HepG2 (cell line): ENCODE data around the gene LIMA1. TPM values are rescaled to one million over a fixed set of nuclear protein-coding genes. Genes with fewer than 3 reads are reported as not detected.

Source experiments
- ATAC-seq: fragments of 200-7000 bp; cut with Tn5 transposase; 3 replicates; pipeline ENCODE4 v1.9.1; 2020; ENCODE audit warnings: mild to moderate bottlenecking, moderate library complexity
- BruUV-seq: library from RNA; stranded (reverse); fragments of 400-500 nt; replicated peaks from 2 replicates; lab custom pipeline; 2021; lab: Mats Ljungman, UMichigan
- CTCF ChIA-PET: fragments of 300-600 bp; formaldehyde crosslinking; extraction: SDS; loops from one replicate; lab custom pipeline; 2021; ENCODE audit warnings: low total read pairs, inconsistent platforms, low intra/inter-chr PET ratio; lab: Yijun Ruan, JAX
- POLR2A ChIA-PET: fragments of 350-600 bp; sonication (Branson Sonifier 250); formaldehyde crosslinking; loops from one replicate; lab custom pipeline; 2020; ENCODE audit warnings: antibody characterized with exemption, inconsistent platforms; lab: Yijun Ruan, JAX
- DNase-seq: peaks from one replicate; pipeline ENCODE4 v3.0.0-alpha.2; 2015; ENCODE audit warnings: low spot score
- FAIRE-seq: peaks from 3 replicates; lab custom pipeline; 2011; peaks lifted over from hg19 to GRCh38; lab: Jason Lieb, UNC
- H2AFZ ChIP-seq: one replicate; pipeline ENCODE4 v1.6.1; 2011; ENCODE audit warnings: low read length, inconsistent platforms
- H3K27ac ChIP-seq: fragments of 300-600 bp; 3 replicates; pipeline ENCODE4 v1.8.0; 2011; ENCODE audit warnings: mixed run types, mild to moderate bottlenecking, mixed read lengths, low read length, inconsistent platforms; ENCODE audit not compliant: insufficient read depth; ENCODE audit errors: extremely low read length
- H3K27me3 ChIP-seq, 2 experiments: fragments of 200-600 bp in 1 of 2; 2 replicates in 1 of 2; 3 replicates in 1 of 2; pipeline versions ENCODE4 v1.6.0 to v1.8.0; 2011; ENCODE audit warnings: low read length in 2 of 2, mild to moderate bottlenecking in 2 of 2, moderate library complexity in 2 of 2, inconsistent platforms in 1 of 2; ENCODE audit not compliant: insufficient read depth in 2 of 2, control insufficient read depth in 1 of 2
- H3K36me3 ChIP-seq, 2 experiments: fragments of 200-600 bp in 1 of 2; replicated peaks in 1 of 2; 2 replicates in 1 of 2; 3 replicates in 1 of 2; pipeline versions ENCODE4 v1.5.1 to v1.8.0; 2011; ENCODE audit warnings: low read length in 2 of 2, inconsistent platforms in 1 of 2; ENCODE audit not compliant: insufficient read depth in 2 of 2, control insufficient read depth in 1 of 2
- H3K4me1 ChIP-seq: 2 replicates; pipeline ENCODE4 v1.5.1; 2012; ENCODE audit warnings: low read length, inconsistent platforms; ENCODE audit not compliant: insufficient read depth
- H3K4me2 ChIP-seq: 2 replicates; pipeline ENCODE4 v1.6.0; 2011; ENCODE audit warnings: low read depth, low read length, inconsistent platforms
- H3K4me3 ChIP-seq, 3 experiments: fragments of 200-600 bp in 1 of 3; sonication (generic), shearing (Covaris generic) in 1 of 3; replicated peaks in 1 of 3; 2 replicates each; pipeline ENCODE4 v1.5.1; 2011 to 2016; ENCODE audit warnings: low read length in 3 of 3, inconsistent platforms in 2 of 3, low read depth in 2 of 3, mild to moderate bottlenecking in 2 of 3, control low read depth in 1 of 3, mixed read lengths in 1 of 3; ENCODE audit not compliant: insufficient read depth in 1 of 3
- H3K79me2 ChIP-seq: one replicate; pipeline ENCODE4 v1.6.1; 2011; ENCODE audit warnings: low read length, inconsistent platforms; ENCODE audit not compliant: insufficient read depth
- H3K9ac ChIP-seq: 2 replicates; pipeline ENCODE4 v1.6.0; 2011; ENCODE audit warnings: mild to moderate bottlenecking, low read depth, low read length, inconsistent platforms; ENCODE audit not compliant: insufficient read depth
- H3K9me3 ChIP-seq: 2 replicates; pipeline ENCODE4 v1.5.1; 2012; ENCODE audit warnings: mild to moderate bottlenecking, low read length
- H4K20me1 ChIP-seq: 2 replicates; pipeline ENCODE4 v1.6.0; 2011; ENCODE audit warnings: inconsistent platforms, mild to moderate bottlenecking, low read length, moderate library complexity; ENCODE audit not compliant: insufficient read depth
- KDM4B ChIP-seq: sonication (generic); formaldehyde crosslinking; IDR thresholded peaks from 2 replicates; pipeline ENCODE4 v1.4.0; 2020; ENCODE audit warnings: missing genetic modification reagents
- SRSF1 ChIP-seq: fragments of 200-400 bp; formaldehyde crosslinking; optimal IDR thresholded peaks from 2 replicates; pipeline ENCODE3; 2017; ENCODE audit warnings: mild to moderate bottlenecking, low read depth, low read length, moderate library complexity
- ZBTB21 ChIP-seq: sonication (generic); formaldehyde crosslinking; IDR thresholded peaks from 2 replicates; pipeline ENCODE4 v1.4.0; 2020; ENCODE audit warnings: missing genetic modification reagents
- ZIK1 ChIP-seq: sonication (generic); formaldehyde crosslinking; IDR thresholded peaks from 2 replicates; pipeline ENCODE4 v1.5.0; 2020; ENCODE audit warnings: mild to moderate bottlenecking, low read depth, missing genetic modification reagents, borderline replicate concordance
- ZMAT3 ChIP-seq: sonication (generic); formaldehyde crosslinking; conservative IDR thresholded peaks from 2 replicates; pipeline ENCODE4 v1.7.0; 2021; ENCODE audit warnings: missing genetic modification reagents
- ZNF124 ChIP-seq: sonication (generic); formaldehyde crosslinking; IDR thresholded peaks from 2 replicates; pipeline ENCODE4 v1.4.0; 2020; ENCODE audit warnings: missing genetic modification reagents
- ZNF230 ChIP-seq: sonication (generic); formaldehyde crosslinking; IDR thresholded peaks from 2 replicates; pipeline ENCODE4 v1.4.0; 2020; ENCODE audit warnings: mild to moderate bottlenecking, missing genetic modification reagents
- ZNF335 ChIP-seq: sonication (generic); formaldehyde crosslinking; IDR thresholded peaks from 2 replicates; pipeline ENCODE4 v1.4.0; 2020; ENCODE audit warnings: missing genetic modification reagents
- ZNF780A ChIP-seq: sonication (generic); formaldehyde crosslinking; IDR thresholded peaks from 2 replicates; pipeline ENCODE4 v1.8.0; 2022; ENCODE audit warnings: mild to moderate bottlenecking, missing genetic modification reagents, moderate library complexity
- WGBS: methylation state at CpG from one replicate; pipeline ENCODE4 v1.1.6; 2017; ENCODE audit warnings: low lambda C conversion rate; 5-methylcytosine and 5-hydroxymethylcytosine counted together
- in situ Hi-C: cut with HindIII; loops from 2 replicates; pipeline ENCODE4 v1.10.0; 2017; ENCODE audit warnings: low pct_unique_long_range_greater_than_20kb; ENCODE audit not compliant: extremely low pct_ligation_motif_present
- intact Hi-C: fragments of 100-400 bp; cut with micrococcal nuclease; formaldehyde crosslinking; loops from one replicate; pipeline ENCODE4 v1.10.0; 2022; ENCODE audit not compliant: unreplicated experiment
- polyA plus RNA-seq, 8 experiments: library from polyadenylated mRNA; depleted of rRNA in 3 of 8; stranded (reverse) in 7 of 8; unstranded in 1 of 8; fragments of >200 nt; fragmentation: Illumina TruSeq in 4 of 8; extraction: Trizol in 4 of 8; gene quantifications; 2 replicates each; pipeline versions ENCODE4 v1.2.1 to v1.2.3, GENCODE V29; 2011 to 2016; ENCODE audit warnings: low read depth in 4 of 8, missing spikeins in 1 of 8, mixed read lengths in 1 of 8; ENCODE audit not compliant: insufficient read depth in 1 of 8
- total RNA-seq, 5 experiments: library from RNA; depleted of rRNA; stranded (reverse); fragments of >200 nt; fragmentation: Illumina TruSeq; extraction: Trizol; gene quantifications; 2 replicates each; pipeline ENCODE4 v1.2.3, GENCODE V29; 2016; ENCODE audit warnings: low read depth in 1 of 5
- TF ChIP-seq, protein P1 (sequence below): IDR thresholded peaks from 2 replicates; pipeline ENCODE4 v1.6.1; 2016; ENCODE audit warnings: mild to moderate bottlenecking, missing biosample characterization, missing genetic modification reagents

Gene LIMA1
- total and polyA plus RNA-seq, 2 of the 13 experiments (the other 11 are each of a cell fraction or from before 2014, with no cell fraction given), result 13.0 to 19.8 TPM

DNA sequence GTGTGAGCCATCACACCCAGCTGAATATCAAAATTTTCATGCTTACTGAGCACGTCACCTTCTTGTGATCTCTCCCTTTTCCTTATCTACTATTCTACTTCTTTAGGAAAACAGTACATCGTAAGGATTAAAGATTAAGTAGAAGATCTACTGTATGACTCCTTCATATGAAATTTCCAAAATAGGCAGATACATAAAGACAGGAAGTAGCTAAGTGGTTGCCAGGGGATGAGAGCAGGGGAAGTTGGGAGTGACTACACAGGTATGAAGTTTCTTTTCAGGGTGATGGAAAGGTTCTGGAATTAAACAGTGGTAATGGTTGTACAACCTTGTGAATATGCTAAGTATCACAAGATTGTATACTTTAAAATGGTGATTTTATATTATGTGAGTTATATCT lies 79.6 kb downstream of the LIMA1 start:
- H3K79me2 ChIP-seq, result no peaks in the 10 kb centered on the region
- H2AFZ ChIP-seq, result no peak overlapping the region
- H4K20me1 ChIP-seq, result no peaks in the 10 kb centered on the region
- no peak overlapping the region for H3K27ac ChIP-seq
- no peak overlapping the region for H3K9ac ChIP-seq
- ChIA-PET CTCF (no interaction called here), POLR2A (no interaction called here)
- H3K4me3 ChIP-seq, result no peak overlapping the region
- no TSS peak for BruUV-seq
- in situ Hi-C loops (no loop called here), intact Hi-C loops (no loop called here)
- H3K4me1 ChIP-seq, result no peaks in the 10 kb centered on the region
- WGBS, result 100% methylated on average over 2 of the region's 2 CpGs
- DNase-seq, result no peak
- no peak for TF ChIP-seq ZNF124 (CRISPR knock-in tag)
- TF ChIP-seq ZNF335 (CRISPR knock-in tag), result no peak
- no peak for TF ChIP-seq ZBTB21
- no peak for TF ChIP-seq ZNF780A (CRISPR knock-in tag)
- no peak overlapping the region for H3K4me2 ChIP-seq
- H3K27me3 ChIP-seq, result no peaks in the 10 kb centered on the region
- H3K9me3 ChIP-seq, result no peaks in the 10 kb centered on the region
- no peak for FAIRE-seq
- ATAC-seq, result no peak
- H3K36me3 ChIP-seq, result peaks cover 7 to 14% of the 10 kb centered on the region in 2 experiments; a peak in 3 of 5 replicates

DNA sequence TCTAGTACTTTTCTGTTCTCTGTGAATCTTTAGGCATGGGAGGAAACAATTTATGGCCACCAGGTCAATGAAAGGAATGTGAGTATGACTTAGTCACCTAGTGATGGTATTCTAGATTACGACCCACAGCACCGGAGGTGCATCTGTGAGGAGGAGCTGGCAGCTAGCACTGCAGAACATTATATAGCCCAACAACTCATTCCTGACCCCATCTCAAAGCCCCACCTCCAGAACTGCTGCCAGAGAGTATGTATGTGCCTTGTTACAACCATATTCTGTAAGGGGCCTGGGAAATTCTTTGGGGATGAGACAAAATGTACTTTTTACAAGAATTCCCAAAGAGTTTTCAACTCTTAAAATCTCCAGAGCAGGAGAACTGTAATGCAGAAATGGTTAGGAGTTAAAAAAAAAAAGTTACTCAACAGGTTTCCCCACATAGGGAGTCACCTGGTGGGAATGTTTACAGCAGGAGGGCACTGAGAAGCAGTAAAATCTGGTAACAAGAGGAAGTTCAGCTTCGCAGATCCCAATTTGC lies 81.3 kb downstream of the LIMA1 start:
- WGBS, result 83% methylated on average over 3 of the region's 3 CpGs
- CTCF ChIA-PET, result no interaction called here
- no peak for ATAC-seq

More for the DNA sequence above, 81.3 kb downstream of the LIMA1 start:
- TF ChIP-seq ZIK1 (no peak), KDM4B (CRISPR knock-in tag) (no peak), ZNF230 (CRISPR knock-in tag) (no peak), SRSF1 (no peak), ZMAT3 (no peak)
- TF ChIP-seq, protein P1, sequence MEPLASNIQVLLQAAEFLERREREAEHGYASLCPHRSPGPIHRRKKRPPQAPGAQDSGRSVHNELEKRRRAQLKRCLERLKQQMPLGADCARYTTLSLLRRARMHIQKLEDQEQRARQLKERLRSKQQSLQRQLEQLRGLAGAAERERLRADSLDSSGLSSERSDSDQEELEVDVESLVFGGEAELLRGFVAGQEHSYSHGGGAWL (CRISPR knock-in tag), result no peak
- Histone ChIP-seq H3K9ac (no peak overlapping the region), H3K4me1 (0 out of 2 replicates have a peak, but pooled peaks cover 6% of the 10 kb centered on the region), H3K27ac (no peak overlapping the region), H3K4me3 (no peak overlapping the region), H3K27me3 (no peaks in the 10 kb centered on the region), H4K20me1 (no peaks in the 10 kb centered on the region), H3K36me3 (peaks cover 7 to 14% of the 10 kb centered on the region in 2 experiments; a peak in 3 of 5 replicates), H3K9me3 (no peaks in the 10 kb centered on the region), H3K4me2 (no peak overlapping the region), H3K79me2 (no peaks in the 10 kb centered on the region), H2AFZ (no peak overlapping the region)
- in situ Hi-C loops, result no loop called here
- intact Hi-C loops, result no loop called here
- no TSS peak for BruUV-seq
- FAIRE-seq (no peak), DNase-seq (no peak)
- POLR2A ChIA-PET, result no interaction called here
